SK-N-SH treated with all-trans-retinoic acid at 6 μM for 48 hours (cell line): ENCODE results near the gene PM20D1.
"Not testable (repeated sequence)": the region's sequence is repeated elsewhere in the genome, so short reads cannot be mapped to it uniquely, and the experiment has no call there.

Experiments
- ATAC-seq: fragments of 200-7000 bp; cut with Tn5 transposase; 3 replicates; pipeline ENCODE4 v1.9.1; 2020; ENCODE audit warnings: mild to moderate bottlenecking, moderate library complexity
- ARNTL ChIP-seq: fragments of 450-650 bp; formaldehyde crosslinking; IDR thresholded peaks from 2 replicates; pipeline ENCODE4 v1.5.0; 2020; ENCODE audit warnings: low read depth, mild to moderate bottlenecking, moderate library complexity, borderline replicate concordance
- BACH2 ChIP-seq: fragments of 250-450 bp; sonication (Bioruptor Pico); IDR thresholded peaks from 2 replicates; pipeline ENCODE4 v1.9.0; 2021; ENCODE audit warnings: mild to moderate bottlenecking, borderline replicate concordance
- CREB5 ChIP-seq: fragments of 250-450 bp; sonication (Bioruptor Pico); IDR thresholded peaks from 2 replicates; pipeline ENCODE4 v1.5.1; 2020; ENCODE audit warnings: low read depth, mild to moderate bottlenecking, moderate library complexity
- CSDC2 ChIP-seq: fragments of 250-450 bp; sonication (Bioruptor Pico); IDR thresholded peaks from 2 replicates; pipeline ENCODE4 v1.5.0; 2020; ENCODE audit warnings: mild to moderate bottlenecking, moderate library complexity
- CSRNP3 ChIP-seq: fragments of 250-450 bp; sonication (Bioruptor Pico); IDR thresholded peaks from 2 replicates; pipeline ENCODE4 v1.5.1; 2021; ENCODE audit warnings: mild to moderate bottlenecking, moderate library complexity
- ESRRG ChIP-seq: fragments of 250-450 bp; sonication (Bioruptor Pico); IDR thresholded peaks from 2 replicates; pipeline ENCODE4 v1.6.1; 2021; ENCODE audit warnings: mild to moderate bottlenecking
- GLIS3 ChIP-seq: fragments of 250-450 bp; sonication (Bioruptor Pico); IDR thresholded peaks from 2 replicates; pipeline ENCODE4 v1.5.0; 2020; ENCODE audit warnings: mild to moderate bottlenecking, moderate library complexity
- ISL1 ChIP-seq: fragments of 250-450 bp; sonication (Bioruptor Pico); IDR thresholded peaks from 2 replicates; pipeline ENCODE4 v2.1.2; 2022; ENCODE audit warnings: mild to moderate bottlenecking, moderate library complexity
- OSR1 ChIP-seq: fragments of 250-450 bp; sonication (Bioruptor Pico); IDR thresholded peaks from 2 replicates; pipeline ENCODE4 v1.8.0; 2022; ENCODE audit warnings: moderate library complexity, mild to moderate bottlenecking, inconsistent platforms
- PATZ1 ChIP-seq: fragments of 250-450 bp; sonication (Bioruptor Pico); IDR thresholded peaks from 2 replicates; pipeline ENCODE4 v1.8.0; 2020; ENCODE audit warnings: mild to moderate bottlenecking, moderate library complexity, borderline replicate concordance
- POU6F1 ChIP-seq: fragments of 250-450 bp; sonication (Bioruptor Pico); IDR thresholded peaks from 2 replicates; pipeline ENCODE4 v1.8.0; 2021; ENCODE audit warnings: low read depth, mild to moderate bottlenecking, moderate library complexity, borderline replicate concordance
- PPARA ChIP-seq: fragments of 250-450 bp; sonication (Bioruptor Pico); IDR thresholded peaks from 2 replicates; pipeline ENCODE4 v1.5.0; 2020; ENCODE audit warnings: mild to moderate bottlenecking, borderline replicate concordance
- RARB ChIP-seq: fragments of 250-450 bp; sonication (Bioruptor Pico); IDR thresholded peaks from 2 replicates; pipeline ENCODE4 v1.8.0; 2021; ENCODE audit warnings: mild to moderate bottlenecking, moderate library complexity
- TCF4 ChIP-seq: fragments of 250-450 bp; sonication (Bioruptor Pico); IDR thresholded peaks from 2 replicates; pipeline ENCODE4 v1.8.0; 2021; ENCODE audit warnings: mild to moderate bottlenecking, moderate library complexity, borderline replicate concordance
- TSHZ2 ChIP-seq: fragments of 250-450 bp; sonication (Bioruptor Pico); IDR thresholded peaks from 2 replicates; pipeline ENCODE4 v1.5.0; 2020; ENCODE audit warnings: mild to moderate bottlenecking, moderate library complexity
- ZC3H10 ChIP-seq: fragments of 250-450 bp; sonication (Bioruptor Pico); IDR thresholded peaks from 2 replicates; pipeline ENCODE4 v1.5.1; 2021; ENCODE audit warnings: mild to moderate bottlenecking, moderate library complexity
- ZFP3 ChIP-seq: fragments of 250-450 bp; sonication (Bioruptor Pico); IDR thresholded peaks from 2 replicates; pipeline ENCODE4 v1.5.0; 2020; ENCODE audit warnings: mild to moderate bottlenecking, moderate library complexity
- ZFP30 ChIP-seq: fragments of 450-650 bp; formaldehyde crosslinking; IDR thresholded peaks from 2 replicates; pipeline ENCODE4 v1.5.0; 2022; ENCODE audit warnings: mild to moderate bottlenecking, moderate library complexity
- ZNF565 ChIP-seq: fragments of 450-650 bp; formaldehyde crosslinking; conservative IDR thresholded peaks from 2 replicates; pipeline ENCODE4 v1.5.0; 2020; ENCODE audit warnings: low read depth, mild to moderate bottlenecking, moderate library complexity

PM20D1 gene

GRCh38 chr1:205892175-205892574 lies 42.2 kb upstream of the PM20D1 start:
- TF ChIP-seq TCF4 (CRISPR knock-in tag) = peak; percentile 50; the same call in 1 of the 2 replicates
- TF ChIP-seq, all 23 proteins: peak for 1; not testable (repeated sequence) for 22
- not testable (repeated sequence) for ATAC-seq

- ATAC-seq = not testable (repeated sequence)
These were observed 41.5 kb upstream of the PM20D1 start for GRCh38 chr1:205891481-205891880.

GRCh38 chr1:205890631-205891030 lies 40.7 kb upstream of the PM20D1 start:
- not testable (repeated sequence) for ATAC-seq

- peak; percentile 82 for ATAC-seq
These were observed 39.8 kb upstream of the PM20D1 start for GRCh38 chr1:205889706-205890105.

- not testable (repeated sequence) for ATAC-seq
These were observed 39.1 kb upstream of the PM20D1 start for GRCh38 chr1:205889006-205889405.

- no peak for ATAC-seq
- no peak for TF ChIP-seq RARB
- TF ChIP-seq PATZ1 (CRISPR knock-in tag) = no peak
- TF ChIP-seq TSHZ2 (CRISPR knock-in tag) = no peak
- no peak for TF ChIP-seq CREB5 (CRISPR knock-in tag)
- no peak for TF ChIP-seq GLIS3 (CRISPR knock-in tag)
- no peak for TF ChIP-seq ZFP30 (CRISPR knock-in tag)
- TF ChIP-seq ISL1 = no peak
- TF ChIP-seq PPARA (CRISPR knock-in tag) = no peak
- no peak for TF ChIP-seq POU6F1 (CRISPR knock-in tag)
- no peak for TF ChIP-seq ESRRG (CRISPR knock-in tag)
- no peak for TF ChIP-seq CSDC2 (CRISPR knock-in tag)
- TF ChIP-seq TCF4 (CRISPR knock-in tag) = no peak
- TF ChIP-seq ZNF565 (CRISPR knock-in tag) = no peak
- TF ChIP-seq OSR1 (CRISPR knock-in tag) = no peak
- no peak for TF ChIP-seq CSRNP3
- no peak for TF ChIP-seq BACH2 (CRISPR knock-in tag)
- TF ChIP-seq ZC3H10 (CRISPR knock-in tag) = no peak
- TF ChIP-seq ARNTL = no peak
- TF ChIP-seq ZFP3 (CRISPR knock-in tag) = no peak
These were observed 33.9 kb upstream of the PM20D1 start for GRCh38 chr1:205883792-205884191.
